Anterior cingulate cortex (tissue), 58 donors: ENCODE measurements around the gene POMT2.

Experiments
- DNase-seq, 58 donors: peaks; one replicate each; lab custom pipeline; 2025; lab: John Stamatoyannopoulos, UW

The POMT2 gene

DNA sequence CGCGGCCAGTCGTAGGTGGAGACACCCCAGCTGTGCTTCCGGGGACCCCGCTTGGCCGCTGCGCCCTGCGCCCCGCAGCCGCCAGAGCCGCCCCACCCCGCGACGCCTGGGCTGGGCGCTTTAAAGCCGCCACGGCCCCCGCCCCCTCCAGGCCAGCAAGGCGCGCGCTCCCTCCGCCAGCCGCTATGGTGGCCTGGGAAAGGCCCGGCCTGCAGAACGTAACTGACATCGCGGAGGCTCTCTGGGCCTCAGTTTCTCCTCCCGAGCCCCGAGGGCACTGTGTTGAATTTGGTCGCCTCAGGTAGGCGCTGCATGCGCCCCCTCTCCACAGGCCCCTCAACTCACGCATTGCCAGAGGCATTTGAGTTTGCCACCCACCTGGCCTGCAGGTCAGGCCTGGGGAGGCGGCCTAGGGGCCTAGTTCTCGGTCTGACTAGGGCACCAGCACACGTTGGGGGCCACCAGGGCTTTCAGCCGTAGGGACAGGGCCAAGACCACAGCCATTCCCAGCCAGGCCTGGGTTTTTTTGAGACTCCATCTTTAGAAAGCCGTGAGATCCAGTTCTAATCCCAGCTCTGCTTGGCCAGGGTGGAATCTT, 49.5 kb downstream of the POMT2 start, which contains the start of gene NGB:
Gene NGB, minus strand, starts transcription at position 94 of the 598 bp plus-strand sequence. CDS start 269 bp downstream, outside the sequence.
- DNase-seq, result no peak

DNA sequence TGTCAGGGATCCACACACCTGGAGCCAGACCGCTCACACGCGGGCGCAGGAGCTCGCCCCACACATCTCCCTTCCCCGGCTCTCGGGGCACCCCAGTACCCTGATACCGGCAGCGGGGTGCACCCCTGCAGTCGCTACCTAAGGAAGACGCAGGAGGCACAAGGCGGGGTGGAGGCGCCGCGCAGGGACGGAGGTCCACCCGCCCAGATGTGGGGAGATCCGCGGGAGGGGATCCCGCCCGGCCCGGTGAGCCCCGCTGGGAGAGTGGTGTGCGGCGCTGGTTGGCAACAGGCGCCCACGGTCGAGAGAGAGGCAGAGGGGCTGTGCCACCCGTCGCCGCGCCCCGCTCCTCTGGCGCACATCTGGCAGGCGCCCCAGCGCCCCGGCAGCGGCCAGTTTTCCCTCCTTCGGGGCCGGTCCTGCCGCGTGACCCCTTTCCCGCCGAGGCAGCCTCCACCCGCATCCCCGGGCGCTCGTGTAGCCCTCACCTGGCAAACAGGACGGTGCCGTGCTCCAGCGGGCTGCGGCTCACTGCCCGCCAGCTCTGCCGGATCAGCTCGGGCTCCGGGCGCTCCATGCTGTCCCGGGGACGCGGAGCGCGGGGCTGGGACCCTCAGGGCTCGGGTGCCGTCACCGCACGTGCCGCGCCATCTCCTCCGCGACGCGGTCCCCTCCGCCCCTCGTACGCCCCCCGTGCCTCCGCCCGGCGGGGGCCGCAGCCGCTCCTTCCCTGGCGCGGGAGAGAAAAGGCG, 50.1 kb downstream of the POMT2 start:
- no peak for DNase-seq

DNA sequence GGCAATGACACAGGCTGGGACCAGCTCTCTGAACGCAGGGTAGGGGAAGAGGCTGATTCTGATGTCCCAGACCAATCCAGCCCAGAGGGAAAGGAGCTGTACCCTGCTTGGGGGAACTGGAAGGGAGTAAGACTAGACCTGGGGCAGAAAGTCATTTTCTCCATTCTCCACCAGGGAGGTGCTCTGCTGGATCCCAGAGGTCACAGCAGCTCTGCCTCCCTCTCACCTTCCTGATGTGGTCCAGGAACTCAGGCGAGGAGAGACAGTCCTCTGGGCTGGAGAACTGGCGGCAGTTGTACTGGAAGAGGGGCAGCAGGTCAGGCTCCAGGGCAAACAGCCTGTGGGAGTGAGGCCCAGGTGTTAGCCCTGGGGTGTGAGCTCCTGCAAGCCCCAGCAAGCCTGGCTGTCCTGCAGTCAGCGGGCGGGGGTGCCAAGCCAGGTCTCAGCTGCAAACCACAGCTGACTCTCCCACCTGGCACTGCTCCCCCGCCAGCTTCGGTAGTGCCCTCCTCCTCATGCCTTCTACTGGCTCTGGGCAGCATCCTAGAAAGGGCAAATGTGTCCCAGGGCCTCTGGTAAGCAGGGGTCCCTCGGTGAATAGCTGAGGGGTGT, 51.6 kb downstream of the POMT2 start:
- no peak for DNase-seq

DNA sequence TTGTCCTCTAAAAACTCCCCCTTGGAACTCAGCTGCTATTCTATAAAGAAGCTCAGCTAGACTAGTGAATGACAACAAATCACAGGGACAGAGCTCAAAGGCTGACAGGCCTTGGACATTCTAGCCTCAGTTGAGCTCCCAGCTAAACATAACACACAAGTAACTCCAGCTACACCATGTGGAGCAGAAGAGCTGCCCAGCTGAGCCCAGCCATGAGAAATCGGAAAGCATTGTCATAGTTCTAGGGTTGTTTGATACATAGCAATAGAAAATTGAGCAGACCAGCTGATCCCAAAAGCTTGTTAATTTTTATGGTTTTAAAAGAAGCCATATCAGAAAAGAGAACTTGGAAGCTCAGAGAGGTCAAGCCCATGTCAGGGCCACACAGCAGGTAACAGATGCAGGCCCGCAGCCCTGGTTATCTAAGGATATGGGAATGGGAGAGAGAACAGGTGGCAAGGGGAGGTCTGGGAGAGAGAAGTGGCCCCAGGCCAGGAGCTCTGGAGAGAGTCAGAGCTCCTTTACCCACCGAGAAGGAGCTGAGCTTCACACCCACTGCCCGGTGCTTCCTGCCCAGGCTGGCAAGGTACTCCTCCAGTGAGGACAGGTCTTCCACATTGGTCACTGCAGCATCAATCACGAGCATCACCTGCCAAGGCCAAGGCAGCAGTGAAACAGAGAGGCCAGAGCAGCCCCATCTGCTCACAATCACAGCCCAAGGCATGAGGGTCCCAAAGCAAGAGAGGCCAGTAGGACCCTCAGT, 52.6 kb downstream of the POMT2 start:
- DNase-seq, result no peak

DNA sequence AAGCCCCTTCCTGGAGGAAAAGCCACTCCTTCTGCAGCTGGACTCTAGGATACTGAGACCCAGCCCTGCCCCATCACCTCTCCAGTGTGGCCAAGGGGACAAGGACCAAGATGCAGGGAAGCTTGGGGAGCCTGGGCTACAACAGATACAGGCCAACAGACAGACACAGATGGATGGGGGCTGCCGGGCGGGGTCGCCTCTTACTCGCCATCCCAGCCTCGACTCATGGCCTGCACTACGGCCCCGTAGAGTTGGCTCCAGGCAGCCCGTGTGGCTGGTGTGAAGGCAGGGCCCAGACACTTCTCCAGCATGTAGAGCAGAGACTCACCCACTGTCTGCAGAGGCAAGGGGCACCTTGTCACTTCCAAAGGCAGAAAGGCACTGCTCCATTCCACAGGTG, 54.3 kb downstream of the POMT2 start:
- no peak for DNase-seq

DNA sequence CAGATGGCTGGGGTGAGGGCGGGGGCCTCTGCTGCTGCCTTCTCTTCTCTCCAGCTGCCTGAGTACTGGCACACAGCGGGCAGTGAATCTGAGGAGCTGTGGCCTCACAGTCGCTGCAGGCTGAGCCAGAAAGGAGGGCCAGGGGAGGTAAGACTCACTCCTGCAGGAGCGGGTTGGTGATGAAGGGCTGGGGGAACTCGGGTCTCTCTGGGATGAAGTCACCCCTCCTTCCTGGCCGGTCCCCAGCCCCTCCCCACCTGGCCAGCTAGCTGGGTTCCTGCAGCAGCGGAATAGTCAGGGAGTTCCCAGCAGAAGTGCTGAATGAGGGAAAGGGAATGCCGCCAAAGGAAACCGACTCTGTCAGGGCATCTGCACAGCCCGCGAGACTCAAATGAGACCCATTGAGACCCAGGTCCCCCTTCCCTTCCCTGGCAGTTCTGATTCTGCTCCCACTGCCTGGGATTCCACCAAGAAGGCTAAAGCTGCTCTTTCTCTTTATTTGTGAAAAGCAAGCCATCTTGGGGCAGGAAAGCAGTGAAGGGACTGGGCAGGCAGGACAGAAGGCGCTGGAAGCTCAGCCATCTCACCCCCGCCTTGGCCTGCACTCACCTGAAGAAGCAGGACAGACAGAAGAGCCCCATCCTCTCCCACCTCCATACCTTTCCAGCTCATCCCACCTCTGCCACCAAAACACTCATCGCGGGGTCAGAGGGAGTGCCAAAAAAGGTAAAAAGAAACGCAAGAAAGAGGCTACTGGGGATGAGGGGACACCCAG, 54.9 kb downstream of the POMT2 start:
- peak in 9 of 58 donors; percentile 4 to 34 (median 15) for DNase-seq

DNA sequence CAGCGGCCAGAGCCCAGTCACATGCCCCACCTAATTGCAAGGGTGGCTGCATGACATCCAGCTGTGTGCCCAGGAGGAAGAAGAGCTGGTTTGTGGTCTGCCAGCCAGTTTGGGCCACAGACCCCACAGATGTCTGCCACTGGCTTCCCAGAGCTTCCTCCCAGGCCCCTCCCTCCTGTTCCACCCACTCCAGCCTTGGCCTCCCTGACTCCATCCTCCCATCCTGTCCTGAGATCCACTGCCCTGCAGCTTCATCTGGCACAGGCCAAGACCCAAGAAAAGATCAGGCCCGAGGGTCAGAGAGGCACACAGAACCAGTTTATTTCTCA, 55.5 kb downstream of the POMT2 start:
- DNase-seq, result no peak

DNA sequence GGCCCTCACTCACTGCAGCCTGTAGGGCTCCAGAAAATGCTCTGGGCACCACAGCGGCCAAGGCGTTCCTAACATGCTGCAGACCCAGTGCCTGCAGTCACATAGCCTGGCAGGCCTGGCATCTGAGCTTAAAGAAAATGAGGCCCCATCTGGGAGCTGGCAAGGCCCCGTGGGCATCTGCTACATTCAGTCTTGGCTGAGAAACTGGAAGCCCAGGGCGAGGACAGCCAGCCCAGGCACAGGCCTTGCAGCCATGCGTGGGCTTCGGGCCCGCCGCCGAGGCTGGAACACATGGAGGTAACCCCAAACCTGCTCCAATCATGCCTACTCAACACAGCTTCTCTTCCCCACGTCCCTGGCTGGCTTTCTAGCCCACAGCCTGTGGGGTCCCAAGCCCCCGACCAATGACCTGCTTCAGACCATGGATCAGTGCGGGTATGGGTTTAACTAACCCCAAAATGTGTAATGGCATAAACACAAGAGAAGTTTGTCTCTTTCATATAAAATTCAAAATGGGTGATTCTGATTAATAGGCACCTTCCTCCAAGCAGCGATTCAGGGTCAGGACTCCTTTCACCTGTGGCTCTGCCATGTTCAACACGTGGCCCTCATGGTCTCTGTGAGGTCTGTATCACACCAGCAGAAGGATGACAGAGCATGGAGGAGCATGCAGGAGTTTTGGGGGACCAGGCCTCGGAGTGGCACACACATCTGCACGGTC, 56.1 kb downstream of the POMT2 start:
- DNase-seq, result peak in 7 of 58 donors; percentile 7 to 25 (median 19)

DNA sequence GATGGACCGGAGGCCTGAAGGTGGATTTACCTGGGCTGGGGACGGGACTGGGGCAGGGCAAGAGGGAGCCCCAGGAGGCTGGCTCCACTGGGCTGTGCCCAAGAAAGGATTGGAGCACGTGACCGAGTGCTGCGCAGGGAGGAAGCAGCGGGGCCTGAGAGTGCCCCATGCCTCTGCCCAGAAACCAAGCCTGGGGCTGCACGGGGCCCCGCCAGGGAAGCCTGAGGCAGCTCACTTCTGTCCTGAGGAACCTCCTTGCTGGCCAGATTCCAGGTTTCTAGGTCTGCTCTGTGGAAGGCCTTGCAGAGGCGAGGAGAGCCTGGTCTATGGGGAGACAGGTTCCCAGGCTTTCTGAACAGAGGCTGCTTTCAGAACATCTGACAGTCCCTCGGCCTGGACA, 60.1 kb downstream of the POMT2 start:
- DNase-seq, result peak in 8 of 58 donors; percentile 11 to 24 (median 14)

DNA sequence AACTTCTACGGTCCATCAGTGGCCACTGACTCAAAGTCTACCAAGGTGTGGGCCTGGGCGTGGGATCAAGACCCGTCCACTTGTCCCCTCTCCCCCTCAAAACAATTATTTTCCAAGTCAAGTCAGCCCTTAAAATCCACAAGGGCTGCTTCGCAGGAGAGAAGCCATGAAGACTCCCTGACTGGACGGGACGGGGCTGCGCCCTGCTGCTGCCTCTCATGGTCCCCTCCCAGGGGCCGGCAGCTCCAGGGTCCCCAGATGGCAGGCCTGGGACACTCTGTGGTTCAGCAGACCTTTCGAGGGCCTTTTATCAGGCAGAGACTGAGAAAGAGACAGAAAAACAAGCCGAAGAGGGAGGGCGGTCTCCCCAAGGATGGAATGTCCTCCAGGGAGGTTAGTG, 60.5 kb downstream of the POMT2 start:
- no peak for DNase-seq

DNA sequence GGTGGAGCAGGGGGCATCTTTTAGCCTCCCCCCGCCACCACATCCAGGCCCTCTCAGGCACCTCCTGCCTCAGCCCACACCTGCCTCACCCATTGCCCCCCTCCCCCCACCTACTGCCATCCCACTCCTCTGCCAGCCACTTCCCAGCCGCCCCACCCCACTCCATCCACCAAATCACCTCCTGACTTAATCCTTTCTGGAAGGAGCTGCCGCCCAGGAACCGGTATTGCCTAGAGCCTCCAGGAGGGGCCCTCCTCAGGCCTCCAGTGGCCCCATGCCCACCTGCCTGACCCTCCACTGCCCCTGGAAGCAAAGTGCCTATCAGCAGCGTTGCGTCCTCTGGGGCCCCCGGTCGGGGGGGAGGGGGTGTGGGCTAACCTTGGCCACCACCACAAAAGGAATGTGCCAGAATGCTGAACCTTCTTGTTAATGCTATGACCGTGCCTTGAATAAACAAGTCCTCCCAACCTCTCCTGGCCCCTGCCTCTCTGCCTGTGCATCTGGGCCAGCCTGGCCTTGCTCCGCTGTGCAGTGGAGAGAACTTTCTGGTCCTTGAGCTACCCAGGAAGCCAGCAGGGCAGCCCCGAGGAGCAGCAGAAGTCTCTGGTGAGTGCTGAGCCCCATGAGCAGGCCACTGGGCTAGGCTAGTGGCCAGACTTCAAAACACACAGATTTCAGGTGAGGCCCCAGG, 61.5 kb downstream of the POMT2 start:
- DNase-seq, result no peak

DNA sequence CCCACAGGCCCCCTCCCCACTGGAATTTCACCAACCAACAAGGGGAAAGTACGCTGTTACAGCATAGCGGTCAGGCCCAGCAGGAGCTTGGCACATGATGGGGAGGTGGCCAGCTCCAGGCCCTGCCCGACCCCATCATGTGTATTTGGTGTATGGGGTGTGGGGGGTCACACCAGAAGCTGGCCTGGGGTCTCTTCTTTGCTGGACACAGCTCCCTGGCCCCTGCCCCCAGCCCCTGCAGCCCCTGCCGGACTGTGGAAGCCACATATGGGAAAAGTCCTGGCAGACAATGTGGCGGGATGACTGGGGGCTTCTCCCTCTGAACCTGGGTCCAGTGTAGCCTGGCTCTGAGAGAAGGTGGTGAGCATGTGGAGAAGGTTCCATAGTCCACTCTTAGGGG, 62.1 kb downstream of the POMT2 start:
- DNase-seq, result no peak

DNA sequence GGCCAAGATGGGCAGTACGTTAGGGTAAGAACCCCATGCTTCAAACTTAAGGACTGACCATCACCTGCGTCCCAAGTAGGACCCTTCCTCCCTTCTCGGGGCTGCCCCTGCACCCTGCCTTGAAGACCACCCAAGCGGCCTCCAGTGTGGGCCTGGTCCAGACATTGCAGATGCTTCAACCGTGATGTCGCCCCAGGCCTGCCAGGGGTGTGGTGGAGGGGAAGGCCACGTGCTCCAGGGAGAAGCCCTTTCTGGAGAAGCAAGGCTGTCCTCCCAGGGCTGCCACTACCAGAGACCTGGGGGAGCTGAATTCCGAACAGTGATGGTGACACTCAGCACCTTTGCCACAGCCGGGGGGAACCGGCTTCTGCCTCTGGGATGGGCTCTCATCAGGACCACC, 63.0 kb downstream of the POMT2 start:
- DNase-seq, result no peak

DNA sequence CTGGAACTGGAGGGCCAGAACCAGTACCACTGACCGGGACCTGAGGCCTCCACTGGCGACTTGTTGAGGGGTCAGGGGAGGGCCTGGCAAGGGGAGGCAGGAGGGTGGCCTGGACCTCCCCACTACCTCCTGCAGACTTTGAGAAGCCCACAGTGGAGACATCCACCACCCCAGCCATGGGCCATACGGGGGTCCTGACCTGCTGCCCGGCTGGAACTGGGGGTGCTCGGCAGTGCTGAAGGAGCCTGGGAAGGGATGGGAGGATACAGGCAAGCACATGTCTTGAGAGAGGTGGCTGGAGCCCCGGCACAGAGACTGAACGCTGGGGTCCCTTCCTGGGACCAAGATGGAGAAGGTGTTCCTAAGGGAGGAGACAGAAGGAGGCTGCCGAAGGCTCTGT, 64.0 kb downstream of the POMT2 start:
- DNase-seq, result no peak

DNA sequence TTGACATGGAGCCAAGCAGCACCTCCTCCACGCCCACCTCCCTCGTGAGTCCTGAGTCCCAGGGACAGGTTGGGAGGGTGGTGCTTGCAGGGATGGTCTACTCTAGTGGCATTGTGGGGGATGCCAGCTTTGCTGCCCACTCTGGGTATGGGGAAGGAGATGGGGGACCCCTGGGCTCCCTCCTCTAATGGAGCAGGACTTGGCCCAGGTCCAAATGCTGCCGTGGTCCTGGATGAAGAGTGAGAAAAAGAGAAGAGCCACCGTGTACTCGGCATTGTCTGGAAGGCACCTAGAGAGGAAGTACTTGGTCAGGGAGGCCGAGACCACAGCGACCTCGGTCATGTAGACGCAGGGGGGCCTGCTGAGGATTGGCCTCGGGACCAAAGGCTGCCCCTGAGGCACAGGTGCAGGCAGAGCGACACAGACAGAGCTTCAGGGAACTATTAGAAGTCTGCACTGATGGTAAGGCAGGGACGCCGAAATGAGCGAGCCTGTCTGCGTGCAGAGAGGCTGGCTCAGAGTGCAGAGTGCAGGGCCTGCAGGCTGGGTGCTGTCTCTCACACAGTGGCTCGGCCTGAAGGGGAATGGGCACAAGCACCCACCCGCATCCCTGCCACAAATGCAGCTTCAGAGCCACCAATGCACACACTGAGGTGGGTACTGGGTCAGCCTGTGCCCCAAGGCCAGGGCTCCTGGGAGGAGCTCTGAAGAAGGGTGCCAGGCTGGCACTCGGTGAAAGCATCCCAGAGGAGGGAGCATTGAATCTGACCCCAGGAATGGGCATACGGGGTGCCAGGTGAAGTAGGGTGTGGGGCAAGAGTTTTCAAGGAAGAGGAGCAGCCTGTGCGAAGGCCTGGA, 67.1 kb downstream of the POMT2 start:
- DNase-seq, result no peak

DNA sequence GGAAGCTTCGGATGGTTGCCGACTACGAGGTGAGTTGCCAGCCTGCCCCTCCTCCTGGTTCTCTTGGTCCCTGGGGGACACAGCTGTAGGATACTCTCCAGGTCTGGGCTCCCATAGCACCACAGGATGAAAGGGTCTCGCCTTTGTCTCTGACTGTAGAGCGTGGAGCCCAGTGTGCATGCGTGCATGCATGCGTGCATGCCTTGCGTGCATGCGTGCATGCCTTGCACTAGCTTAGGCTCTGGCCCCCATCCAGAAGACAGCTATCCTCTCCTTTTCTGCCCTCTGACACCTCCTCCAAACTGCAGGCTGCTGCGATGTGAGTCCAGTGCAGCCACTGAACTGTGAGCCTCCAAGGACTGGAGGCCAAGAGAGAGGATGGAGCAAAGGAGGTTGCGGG, 68.8 kb downstream of the POMT2 start:
- no peak for DNase-seq

DNA sequence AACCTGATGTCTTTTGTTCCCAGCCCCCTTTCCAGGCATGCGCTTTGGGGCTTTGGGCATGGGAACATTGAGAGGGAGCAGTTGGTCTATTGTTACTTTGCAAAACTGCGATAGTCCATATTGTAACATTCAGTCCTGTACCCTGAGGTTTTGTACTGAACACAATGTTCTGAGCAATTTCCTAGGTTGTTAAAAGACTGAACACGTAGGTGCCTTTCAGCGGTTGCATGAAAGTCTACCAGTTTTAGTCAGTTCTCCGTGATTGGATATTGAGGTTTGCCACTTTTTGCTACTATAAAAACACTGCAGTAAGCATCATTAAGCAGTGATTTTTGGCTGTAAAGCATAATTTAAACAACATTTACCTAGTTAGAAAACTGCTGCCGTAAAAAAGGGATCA, 69.8 kb downstream of the POMT2 start:
- no peak for DNase-seq

DNA sequence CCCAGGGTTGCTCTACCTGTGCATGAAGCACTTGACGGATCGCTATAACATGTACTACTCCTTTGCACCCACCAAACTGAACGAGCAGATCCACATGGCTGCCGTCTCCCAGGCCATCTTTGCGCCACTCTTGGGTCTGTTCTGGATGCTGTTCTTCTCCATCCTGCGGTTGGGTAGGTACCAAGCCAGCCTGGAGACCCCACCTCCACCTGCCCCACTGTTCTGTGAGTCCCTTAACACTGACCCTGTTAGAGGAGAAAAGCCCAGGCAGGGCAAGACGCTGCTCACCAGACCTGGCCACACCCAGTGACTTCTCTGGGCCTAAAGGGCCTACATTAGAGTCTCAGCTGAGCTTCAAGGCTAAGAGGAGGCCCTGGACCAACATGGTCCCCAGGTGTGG, 71.4 kb downstream of the POMT2 start:
- DNase-seq, result no peak
